Urinary bladder (tissue), 4 donors: ENCODE data around the gene TACR1. TPM values are rescaled to one million over a fixed set of nuclear protein-coding genes. Genes with fewer than 3 reads are reported as not detected.
"Not testable (repeated sequence)": the region's sequence is repeated elsewhere in the genome, so short reads cannot be mapped to it uniquely, and the experiment has no call there.

Source experiments
- DNase-seq: peaks from one replicate; pipeline ENCODE4 v3.0.0-alpha.2; 2015; ENCODE audit errors: extremely low spot score
- H3K27ac ChIP-seq: one replicate; pipeline ENCODE4 v1.5.1; 2013; ENCODE audit warnings: low read depth, mild to moderate bottlenecking, moderate library complexity
- H3K36me3 ChIP-seq: one replicate; pipeline ENCODE4 v1.6.1; 2013; ENCODE audit warnings: mild to moderate bottlenecking, moderate library complexity; ENCODE audit not compliant: insufficient read depth
- H3K4me1 ChIP-seq: one replicate; pipeline ENCODE4 v1.6.1; 2013; ENCODE audit warnings: mild to moderate bottlenecking, moderate library complexity; ENCODE audit not compliant: insufficient read depth
- H3K4me3 ChIP-seq: one replicate; pipeline ENCODE4 v1.5.1; 2013; ENCODE audit warnings: low read depth, low read length
- WGBS: extraction: QIAGEN DNeasy Blood & Tissue Kit; methylation state at CpG from one replicate; pipeline ENCODE4 v1.1.7; 2013; 5-methylcytosine and 5-hydroxymethylcytosine counted together
- polyA plus RNA-seq: library from polyadenylated mRNA; stranded (reverse); fragments of 200-250 nt; gene quantifications from one replicate; pipeline ENCODE4 v1.2.3, GENCODE V29; 2013
- total RNA-seq: library from RNA; depleted of rRNA; stranded (reverse); fragments of >200 nt; gene quantifications from one replicate; pipeline ENCODE4 v1.2.3, GENCODE V29; 2014
- donor health status: healthy with polysubstance abuse.
- donor health status: healthy.

The TACR1 gene
- total RNA-seq (1.9 TPM), polyA plus RNA-seq (3.4 TPM)

- H3K27ac ChIP-seq: no peak within 1 kb of the TSS
These were observed at the start of gene TACR1 for GRCh38 chr2:75199428-75200011. TACR1 (minus strand) TSS chr2:75199520; CDS start chr2:75198934, 586 bp downstream.

GRCh38 chr2:75248581-75248980 lies 49.3 kb upstream of the TACR1 start:
- not testable (repeated sequence) for DNase-seq, H3K4me1 ChIP-seq, H3K27ac ChIP-seq, H3K36me3 ChIP-seq, H3K4me3 ChIP-seq
- WGBS: 86% methylated on average over 6 of the region's 6 CpGs

More at GRCh38 chr2:75199428-75200011, at the start of gene TACR1:
- no peaks in the 10 kb centered on the region for H3K36me3 ChIP-seq
- no peaks in the 10 kb centered on the region for H3K4me1 ChIP-seq
- WGBS: under 1% methylated on average over 46 of the region's 46 CpGs
- DNase-seq: no peak
- peak within 1 kb of the TSS; percentile 27 for H3K4me3 ChIP-seq

GRCh38 chr2:75246441-75247167 lies 47.3 kb upstream of the TACR1 start:
- Histone ChIP-seq H3K27ac (no peak overlapping the region), H3K4me1 (no peaks in the 10 kb centered on the region), H3K36me3 (no peaks in the 10 kb centered on the region), H3K4me3 (no peak overlapping the region)
- DNase-seq: no peak
- 66% methylated on average over 7 of the region's 7 CpGs for WGBS

GRCh38 chr2:75243219-75243618 lies 43.9 kb upstream of the TACR1 start:
- H3K36me3 ChIP-seq: no peaks in the 10 kb centered on the region
- 86% methylated on average over 9 of the region's 9 CpGs for WGBS
- no peak overlapping the region for H3K4me3 ChIP-seq
- no peak for DNase-seq
- H3K27ac ChIP-seq: no peak overlapping the region
- H3K4me1 ChIP-seq: no peaks in the 10 kb centered on the region

- no peak for DNase-seq
- 87% methylated on average over 4 of the region's 4 CpGs for WGBS
- H3K27ac ChIP-seq: no peak overlapping the region
- no peaks in the 10 kb centered on the region for H3K36me3 ChIP-seq
- no peaks in the 10 kb centered on the region for H3K4me1 ChIP-seq
- no peak overlapping the region for H3K4me3 ChIP-seq
These were observed 42.4 kb upstream of the TACR1 start for GRCh38 chr2:75241696-75242095.

GRCh38 chr2:75238670-75239330 lies 39.5 kb upstream of the TACR1 start:
- no peak overlapping the region for H3K27ac ChIP-seq
- H3K4me1 ChIP-seq: no peaks in the 10 kb centered on the region
- whole genome bisulfite sequencing: 55% methylated on average over 6 of the region's 6 CpGs
- DNase-seq: no peak
- no peaks in the 10 kb centered on the region for H3K36me3 ChIP-seq
- no peak overlapping the region for H3K4me3 ChIP-seq

GRCh38 chr2:75237296-75237695 lies 38.0 kb upstream of the TACR1 start:
- 84% methylated on average over 1 of the region's 1 CpG for WGBS
- H3K4me3 ChIP-seq: no peak overlapping the region
- no peaks in the 10 kb centered on the region for H3K4me1 ChIP-seq
- no peaks in the 10 kb centered on the region for H3K36me3 ChIP-seq
- no peak for DNase-seq
- H3K27ac ChIP-seq: no peak overlapping the region

GRCh38 chr2:75233965-75234364 lies 34.6 kb upstream of the TACR1 start:
- WGBS: 91% methylated on average over 4 of the region's 4 CpGs
- Histone ChIP-seq H3K4me3 (no peak overlapping the region), H3K4me1 (no peaks in the 10 kb centered on the region), H3K27ac (no peak overlapping the region), H3K36me3 (no peaks in the 10 kb centered on the region)
- DNase-seq: no peak

- Histone ChIP-seq H3K4me3 (no peak overlapping the region), H3K27ac (no peak overlapping the region), H3K4me1 (no peaks in the 10 kb centered on the region), H3K36me3 (no peaks in the 10 kb centered on the region)
- 90% methylated on average over 3 of the region's 3 CpGs for WGBS
- no peak for DNase-seq
These were observed 27.3 kb upstream of the TACR1 start for GRCh38 chr2:75226617-75227016.

- Histone ChIP-seq H3K4me3 (no peak overlapping the region), H3K36me3 (no peaks in the 10 kb centered on the region), H3K27ac (no peak overlapping the region), H3K4me1 (no peaks in the 10 kb centered on the region)
- WGBS: 50% methylated on average over 3 of the region's 3 CpGs
- no peak for DNase-seq
These were observed 26.8 kb upstream of the TACR1 start for GRCh38 chr2:75226099-75226498.

- no peak for DNase-seq
- 84% methylated on average over 4 of the region's 4 CpGs for WGBS
- no peaks in the 10 kb centered on the region for H3K36me3 ChIP-seq
These were observed 25.3 kb upstream of the TACR1 start for GRCh38 chr2:75224636-75225094.

GRCh38 chr2:75222527-75222926 lies 23.2 kb upstream of the TACR1 start:
- no peak overlapping the region for H3K27ac ChIP-seq
- no peaks in the 10 kb centered on the region for H3K4me1 ChIP-seq
- WGBS: 58% methylated on average over 4 of the region's 4 CpGs
- DNase-seq: no peak
- H3K36me3 ChIP-seq: no peaks in the 10 kb centered on the region
- no peak overlapping the region for H3K4me3 ChIP-seq

More at GRCh38 chr2:75224636-75225094, 25.3 kb upstream of the TACR1 start:
- Histone ChIP-seq H3K27ac (no peak overlapping the region), H3K4me3 (no peak overlapping the region), H3K4me1 (no peaks in the 10 kb centered on the region)

GRCh38 chr2:75221862-75222261 lies 22.5 kb upstream of the TACR1 start:
- WGBS: 85% methylated on average over 3 of the region's 3 CpGs
- Histone ChIP-seq H3K4me1 (no peaks in the 10 kb centered on the region), H3K36me3 (no peaks in the 10 kb centered on the region), H3K27ac (no peak overlapping the region), H3K4me3 (no peak overlapping the region)
- no peak for DNase-seq

- 75% methylated on average over 4 of the region's 4 CpGs for WGBS
- H3K4me3 ChIP-seq, H3K4me1 ChIP-seq, DNase-seq, H3K36me3 ChIP-seq, H3K27ac ChIP-seq: not testable (repeated sequence)
These were observed 19.9 kb upstream of the TACR1 start for GRCh38 chr2:75219213-75219612.
